Activated naive CD4-positive, alpha-beta T cell treated with anti-CD3 and anti-CD28 coated beads, Interleukin-2, amount 50 U/mL, for 72 hours (primary cell): Measurements from ENCODE around the gene APPL2. TPM values are rescaled to one million over a fixed set of nuclear protein-coding genes. Genes with fewer than 3 reads are reported as not detected.

Experiments
- ATAC-seq, 2 donors: fragments of 150-1000 bp; cut with Tn5 transposase; 2 replicates each; pipeline ENCODE4 v1.10.0; 2021; ENCODE audit warnings: mild to moderate bottlenecking in 2 of 2, moderate library complexity in 2 of 2
- DNase-seq, 2 donors: peaks; one replicate each; pipeline ENCODE4 v3.0.0; 2021 to 2022; ENCODE audit warnings: low spot score in 2 of 2
- H3K27ac Mint-ChIP-seq, 2 donors: one replicate each; pipeline ENCODE4 v1.8.0; 2022; ENCODE audit warnings: mild to moderate bottlenecking in 2 of 2, mixed read lengths in 2 of 2
- H3K36me3 Mint-ChIP-seq, 2 donors: one replicate each; pipeline ENCODE4 v1.8.0; 2022; ENCODE audit warnings: mixed read lengths in 2 of 2
- H3K9me3 Mint-ChIP-seq, 2 donors: one replicate each; pipeline ENCODE4 v1.8.0; 2022; ENCODE audit warnings: mixed read lengths in 2 of 2
- total RNA-seq, 2 donors: library from RNA; stranded (reverse); gene quantifications; one replicate each; pipeline ENCODE4 v1.2.3, GENCODE V29; 2022

Gene APPL2
- total RNA-seq, 2 donors from 2014 or later = 17.2 to 19.3 TPM

- DNase-seq = no peak
- Mint-ChIP-seq H3K36me3 (peaks cover 0 to 10% of the 10 kb centered on the region in 2 donors), H3K9me3 (no peaks in the 10 kb centered on the region)
Observed at GRCh38 chr12:105218434-105218833, 17.5 kb downstream of the APPL2 start.

GRCh38 chr12:105214670-105215375, 21.2 kb downstream of the APPL2 start:
- Mint-ChIP-seq H3K36me3 (no peaks in the 10 kb centered on the region), H3K9me3 (no peaks in the 10 kb centered on the region), H3K27ac (no peak overlapping the region)
- ATAC-seq (no peak), DNase-seq (no peak)

More at GRCh38 chr12:105218434-105218833, 17.5 kb downstream of the APPL2 start:
- no peak overlapping the region for H3K27ac Mint-ChIP-seq
- no peak for ATAC-seq

GRCh38 chr12:105214148-105214547, 21.8 kb downstream of the APPL2 start:
- no peak for ATAC-seq
- Mint-ChIP-seq H3K36me3 (no peaks in the 10 kb centered on the region), H3K27ac (no peak overlapping the region), H3K9me3 (no peaks in the 10 kb centered on the region)
- no peak for DNase-seq

- Mint-ChIP-seq H3K27ac (peak overlapping the region; percentile 12 to 51), H3K36me3 (no peaks in the 10 kb centered on the region), H3K9me3 (no peaks in the 10 kb centered on the region)
- ATAC-seq (no peak), DNase-seq (no peak)
Observed at GRCh38 chr12:105212438-105212837, 23.5 kb downstream of the APPL2 start.

GRCh38 chr12:105209091-105209490, 26.9 kb downstream of the APPL2 start:
- peaks cover 0 to 11% of the 10 kb centered on the region in 2 donors for H3K36me3 Mint-ChIP-seq
- no peaks in the 10 kb centered on the region for H3K9me3 Mint-ChIP-seq
- H3K27ac Mint-ChIP-seq = peak overlapping the region in 1 of 2 donors; percentile 75
- ATAC-seq (no peak), DNase-seq (no peak)

GRCh38 chr12:105206686-105207374, 29.1 kb downstream of the APPL2 start:
- no peak for DNase-seq
- Mint-ChIP-seq H3K36me3 (peaks cover 0 to 11% of the 10 kb centered on the region in 2 donors), H3K27ac (no peak overlapping the region), H3K9me3 (no peaks in the 10 kb centered on the region)
- ATAC-seq = no peak

- DNase-seq (no peak), ATAC-seq (peak in 1 of 2 donors; percentile 30)
- peak overlapping the region in 1 of 2 donors; percentile 79 for H3K27ac Mint-ChIP-seq
- no peaks in the 10 kb centered on the region for H3K9me3 Mint-ChIP-seq
- peaks cover 0 to 11% of the 10 kb centered on the region in 2 donors for H3K36me3 Mint-ChIP-seq
Observed at GRCh38 chr12:105205322-105206048, 30.5 kb downstream of the APPL2 start.

GRCh38 chr12:105204916-105205315, 31.1 kb downstream of the APPL2 start:
- H3K9me3 Mint-ChIP-seq = no peaks in the 10 kb centered on the region
- DNase-seq (peak in 1 of 2 donors; percentile 59), ATAC-seq (peak; percentile 83 to 90)
- peak overlapping the region; percentile 79 to 83 for H3K27ac Mint-ChIP-seq
- H3K36me3 Mint-ChIP-seq = peaks cover 0 to 11% of the 10 kb centered on the region in 2 donors

GRCh38 chr12:105204127-105204526, 31.8 kb downstream of the APPL2 start:
- Mint-ChIP-seq H3K27ac (peak overlapping the region in 1 of 2 donors; percentile 79), H3K36me3 (peaks cover 0 to 11% of the 10 kb centered on the region in 2 donors), H3K9me3 (no peaks in the 10 kb centered on the region)
- ATAC-seq (no peak), DNase-seq (no peak)

GRCh38 chr12:105202202-105202601, 33.8 kb downstream of the APPL2 start:
- ATAC-seq (no peak), DNase-seq (no peak)
- H3K36me3 Mint-ChIP-seq = peaks cover 0 to 9% of the 10 kb centered on the region in 2 donors
- no peaks in the 10 kb centered on the region for H3K9me3 Mint-ChIP-seq
- peak overlapping the region in 1 of 2 donors; percentile 47 for H3K27ac Mint-ChIP-seq

DNA sequence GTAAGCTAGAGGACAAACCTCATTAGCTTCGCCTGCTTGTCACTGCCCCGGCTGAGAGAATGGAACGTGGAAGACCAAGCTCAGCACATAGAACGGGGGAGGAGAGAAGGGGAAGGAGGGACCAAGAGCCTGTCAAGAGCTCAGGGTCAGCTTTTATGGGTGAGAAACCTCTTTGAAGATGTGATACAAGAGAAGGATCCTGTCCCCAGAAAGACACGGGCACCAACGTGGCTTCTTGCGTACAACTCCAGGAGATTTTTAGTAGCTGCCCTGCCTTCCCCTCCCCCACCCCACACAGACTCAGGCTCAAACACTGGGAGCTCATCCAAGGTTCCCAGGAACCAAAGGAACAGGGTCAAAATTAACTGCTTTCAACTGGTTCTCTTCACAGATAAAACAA, 34.7 kb downstream of the APPL2 start:
- H3K27ac Mint-ChIP-seq = peak overlapping the region; percentile 57 to 82
- H3K36me3 Mint-ChIP-seq = peaks cover 0 to under 1% of the 10 kb centered on the region in 2 donors

DNA sequence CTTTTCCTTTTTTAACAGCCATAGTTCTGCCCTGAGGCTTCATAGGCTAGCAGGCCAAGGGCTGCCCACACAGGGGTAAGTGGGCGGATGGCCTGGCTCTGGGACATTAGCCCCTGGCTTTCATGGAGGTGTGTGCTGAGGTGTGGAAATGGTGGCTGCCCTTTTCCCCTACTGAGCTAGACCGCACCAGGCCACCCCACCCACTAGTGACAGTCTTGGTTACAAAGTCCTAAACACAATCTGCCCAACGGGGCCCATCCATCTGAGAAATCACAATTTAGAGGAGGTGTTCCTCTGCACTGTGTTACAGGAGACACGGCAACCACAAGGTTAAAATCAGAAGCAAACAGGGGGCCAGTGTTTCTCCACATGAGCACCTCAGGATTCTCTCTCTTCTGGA, 35.6 kb downstream of the APPL2 start:
- H3K27ac Mint-ChIP-seq = peak overlapping the region in 1 of 2 donors; percentile 72
- H3K36me3 Mint-ChIP-seq = no peaks in the 10 kb centered on the region
- ATAC-seq = no peak
- H3K9me3 Mint-ChIP-seq = no peaks in the 10 kb centered on the region
- DNase-seq = no peak

More for the DNA sequence above, 34.7 kb downstream of the APPL2 start:
- ATAC-seq = no peak
- DNase-seq = no peak
- no peaks in the 10 kb centered on the region for H3K9me3 Mint-ChIP-seq

GRCh38 chr12:105198961-105199360, 37.0 kb downstream of the APPL2 start:
- H3K36me3 Mint-ChIP-seq = no peaks in the 10 kb centered on the region
- no peak overlapping the region for H3K27ac Mint-ChIP-seq
- ATAC-seq (no peak), DNase-seq (no peak)
- H3K9me3 Mint-ChIP-seq = no peaks in the 10 kb centered on the region

DNA sequence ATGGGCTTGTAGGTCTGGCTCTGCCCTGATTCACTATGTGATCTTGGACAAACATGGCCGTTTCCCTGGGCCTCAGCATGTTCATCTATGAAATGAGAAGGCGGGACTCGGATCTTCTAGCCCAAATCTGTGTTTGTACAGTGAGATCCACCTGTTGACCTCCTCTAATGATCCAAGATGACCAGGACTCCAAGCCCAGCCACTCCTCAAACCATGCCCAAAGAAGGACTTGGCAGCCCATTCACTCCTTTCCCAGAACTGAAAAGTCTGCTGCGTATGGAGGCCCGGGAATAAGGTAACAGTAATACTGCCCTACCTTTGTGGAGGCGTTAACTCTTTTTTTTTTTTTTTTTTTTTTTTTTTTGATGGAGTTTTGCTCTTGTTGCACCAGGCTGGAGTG, 39.9 kb downstream of the APPL2 start:
- Mint-ChIP-seq H3K36me3 (peaks cover 0 to 10% of the 10 kb centered on the region in 2 donors), H3K9me3 (no peaks in the 10 kb centered on the region), H3K27ac (no peak overlapping the region)
- ATAC-seq = no peak
- DNase-seq = no peak

DNA sequence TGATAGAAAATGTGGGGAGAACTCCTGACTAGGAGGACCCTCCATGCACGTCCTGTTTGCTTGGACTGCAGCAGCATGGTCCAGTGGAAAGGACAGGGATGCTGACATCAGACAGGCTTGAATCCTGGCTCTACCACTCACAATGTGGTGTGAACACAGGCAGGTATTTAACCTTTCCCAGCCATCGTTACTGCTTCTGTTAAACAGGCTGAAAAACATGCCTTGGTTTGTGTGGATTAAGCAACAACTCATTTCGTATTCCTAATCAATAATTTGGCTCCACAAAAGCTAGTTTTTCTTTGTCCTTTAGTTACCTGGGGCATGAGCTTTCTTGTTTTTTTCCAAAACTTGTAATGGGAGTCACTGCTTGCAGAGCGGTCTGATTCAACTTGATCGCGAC, 41.0 kb downstream of the APPL2 start:
- ATAC-seq = no peak
- DNase-seq = no peak

GRCh38 chr12:105192624-105193225, 43.2 kb downstream of the APPL2 start:
- peak overlapping the region in 1 of 2 donors; percentile 12 for H3K27ac Mint-ChIP-seq
- DNase-seq (no peak), ATAC-seq (no peak)
- peaks cover 0 to 17% of the 10 kb centered on the region in 2 donors for H3K36me3 Mint-ChIP-seq
- H3K9me3 Mint-ChIP-seq = no peaks in the 10 kb centered on the region

More for the DNA sequence above, 41.0 kb downstream of the APPL2 start:
- H3K36me3 Mint-ChIP-seq = peaks cover 0 to 10% of the 10 kb centered on the region in 2 donors
- H3K27ac Mint-ChIP-seq = no peak overlapping the region
- no peaks in the 10 kb centered on the region for H3K9me3 Mint-ChIP-seq
